DOHH2 (cell line): ENCODE measurements around the gene ANKRD6.

Source experiments
- H3F3A ChIP-seq: fragments of 200-600 bp; sonication (generic), shearing (Covaris generic); 2 replicates; pipeline ENCODE4 v1.6.0; 2016; ENCODE audit warnings: antibody characterized with exemption, mild to moderate bottlenecking; ENCODE audit not compliant: control insufficient read depth, insufficient read depth
- H3K27ac ChIP-seq: fragments of 200-600 bp; sonication (generic); 2 replicates; pipeline ENCODE4 v1.5.1; 2014; ENCODE audit warnings: low read depth, mild to moderate bottlenecking, low read length, moderate library complexity
- H3K27me3 ChIP-seq: fragments of 200-600 bp; sonication (generic); 2 replicates; pipeline ENCODE4 v1.6.1; 2014; ENCODE audit warnings: mild to moderate bottlenecking, low read length, mixed read lengths; ENCODE audit not compliant: control insufficient read depth
- H3K36me3 ChIP-seq: fragments of 200-600 bp; sonication (generic); 2 replicates; pipeline ENCODE4 v1.6.1; 2014; ENCODE audit warnings: mild to moderate bottlenecking, low read length, moderate library complexity, mixed read lengths; ENCODE audit not compliant: control insufficient read depth
- H3K4me1 ChIP-seq: fragments of 200-600 bp; sonication (generic); 2 replicates; pipeline ENCODE4 v1.6.1; 2014; ENCODE audit warnings: mild to moderate bottlenecking, low read length, mixed read lengths; ENCODE audit not compliant: control insufficient read depth
- H3K4me2 ChIP-seq: fragments of 200-600 bp; sonication (generic); 2 replicates; pipeline ENCODE4 v1.6.0; 2014; ENCODE audit warnings: mild to moderate bottlenecking, low read length, moderate library complexity
- H3K4me3 ChIP-seq: fragments of 200-600 bp; sonication (generic); 2 replicates; pipeline ENCODE4 v1.5.1; 2014; ENCODE audit warnings: mild to moderate bottlenecking, low read length, mixed read lengths
- H3K79me2 ChIP-seq: fragments of 200-600 bp; sonication (generic); 2 replicates; pipeline ENCODE4 v1.6.1; 2014; ENCODE audit warnings: mild to moderate bottlenecking, low read length, mixed read lengths; ENCODE audit not compliant: control insufficient read depth
- H3K9me2 ChIP-seq: fragments of 200-600 bp; sonication (generic); replicated peaks from 2 replicates; pipeline ENCODE4 v1.6.1; 2014; ENCODE audit warnings: mild to moderate bottlenecking, low read length, mixed read lengths; ENCODE audit not compliant: control insufficient read depth
- H3K9me3 ChIP-seq: fragments of 200-600 bp; sonication (generic); 2 replicates; pipeline ENCODE4 v1.6.1; 2014; ENCODE audit warnings: antibody characterized with exemption, low read length, mixed read lengths; ENCODE audit not compliant: control insufficient read depth, insufficient read depth
- H4K20me1 ChIP-seq: fragments of 200-600 bp; sonication (generic); 2 replicates; pipeline ENCODE4 v1.6.0; 2014; ENCODE audit warnings: low read depth, mild to moderate bottlenecking, antibody characterized with exemption, low read length, moderate library complexity; ENCODE audit not compliant: control insufficient read depth, insufficient read depth
- CTCF ChIP-seq: fragments of 200-600 bp; sonication (generic); IDR thresholded peaks from one replicate; pipeline ENCODE4 v1.5.1; 2014; ENCODE audit warnings: antibody characterized with exemption, mild to moderate bottlenecking, low read depth, low read length; ENCODE audit not compliant: poor library complexity, severe bottlenecking
- EZH2phosphoT487 ChIP-seq: fragments of 200-600 bp; sonication (generic); IDR thresholded peaks from 2 replicates; pipeline ENCODE4 v1.6.1; 2017; ENCODE audit warnings: borderline replicate concordance, mild to moderate bottlenecking, antibody characterized with exemption, low read length, moderate library complexity, mixed read lengths

Gene ANKRD6

GRCh38 chr6:89555031-89555430 lies 122.1 kb downstream of the ANKRD6 start:
- Histone ChIP-seq H3K36me3 (no peaks in the 10 kb centered on the region), H4K20me1 (no peaks in the 10 kb centered on the region), H3K27me3 (peaks cover 22% of the 10 kb centered on the region), H3K4me1 (peaks cover 5% of the 10 kb centered on the region; the same call in 1 of the 2 replicates), H3F3A (no peaks in the 10 kb centered on the region), H3K9me3 (no peaks in the 10 kb centered on the region; the same call in 1 of the 2 replicates), H3K79me2 (no peaks in the 10 kb centered on the region), H3K4me3 (no peak overlapping the region), H3K4me2 (no peak overlapping the region), H3K27ac (no peak overlapping the region), H3K9me2 (no peaks in the 10 kb centered on the region)
- TF ChIP-seq EZH2phosphoT487 (no peak), CTCF (no peak)

GRCh38 chr6:89555806-89556205 lies 122.9 kb downstream of the ANKRD6 start:
- peaks cover 5% of the 10 kb centered on the region; the same call in 1 of the 2 replicates for H3K4me1 ChIP-seq
- TF ChIP-seq CTCF: no peak
- TF ChIP-seq EZH2phosphoT487: no peak
- H4K20me1 ChIP-seq: no peaks in the 10 kb centered on the region
- H3K27me3 ChIP-seq: peaks cover 22% of the 10 kb centered on the region
- no peaks in the 10 kb centered on the region for H3K9me2 ChIP-seq
- H3K79me2 ChIP-seq: no peaks in the 10 kb centered on the region
- no peak overlapping the region for H3K4me3 ChIP-seq
- H3K4me2 ChIP-seq: no peak overlapping the region
- no peaks in the 10 kb centered on the region for H3K36me3 ChIP-seq
- H3K27ac ChIP-seq: no peak overlapping the region
- no peaks in the 10 kb centered on the region; the same call in 1 of the 2 replicates for H3K9me3 ChIP-seq
- H3F3A ChIP-seq: no peaks in the 10 kb centered on the region

- Histone ChIP-seq H3K4me3 (no peak overlapping the region), H3K4me2 (no peak overlapping the region), H3K9me3 (no peaks in the 10 kb centered on the region; the same call in 1 of the 2 replicates), H4K20me1 (no peaks in the 10 kb centered on the region), H3K27me3 (peaks cover 37% of the 10 kb centered on the region), H3K36me3 (no peaks in the 10 kb centered on the region), H3K4me1 (peaks cover 5% of the 10 kb centered on the region; the same call in 1 of the 2 replicates), H3F3A (no peaks in the 10 kb centered on the region), H3K27ac (no peak overlapping the region), H3K79me2 (no peaks in the 10 kb centered on the region), H3K9me2 (no peaks in the 10 kb centered on the region)
- TF ChIP-seq CTCF (no peak), EZH2phosphoT487 (no peak)
These were observed 126.5 kb downstream of the ANKRD6 start for GRCh38 chr6:89559487-89559886.
